ENCODE measurements around the gene STRN4. TPM values are rescaled to one million over a fixed set of nuclear protein-coding genes. Genes with fewer than 3 reads are reported as not detected.

Gene STRN4
- total RNA-seq, 2 donors from 2014 or later: 69.2 to 74.9 TPM

- peak; percentile 92 for ATAC-seq
Measured at GRCh38 chr19:46697204-46697960, 48.9 kb downstream of the STRN4 start.

GRCh38 chr19:46696866-46697203 lies 49.4 kb downstream of the STRN4 start:
- no peak for ATAC-seq
- intact Hi-C loops (cut with DNase I, micrococcal nuclease): no loop called here
- no peak for DNase-seq

More at GRCh38 chr19:46697204-46697960, 48.9 kb downstream of the STRN4 start:
- intact Hi-C loops (cut with DNase I, micrococcal nuclease): no loop called here
- peak; percentile 96 to 98 for DNase-seq

DNA sequence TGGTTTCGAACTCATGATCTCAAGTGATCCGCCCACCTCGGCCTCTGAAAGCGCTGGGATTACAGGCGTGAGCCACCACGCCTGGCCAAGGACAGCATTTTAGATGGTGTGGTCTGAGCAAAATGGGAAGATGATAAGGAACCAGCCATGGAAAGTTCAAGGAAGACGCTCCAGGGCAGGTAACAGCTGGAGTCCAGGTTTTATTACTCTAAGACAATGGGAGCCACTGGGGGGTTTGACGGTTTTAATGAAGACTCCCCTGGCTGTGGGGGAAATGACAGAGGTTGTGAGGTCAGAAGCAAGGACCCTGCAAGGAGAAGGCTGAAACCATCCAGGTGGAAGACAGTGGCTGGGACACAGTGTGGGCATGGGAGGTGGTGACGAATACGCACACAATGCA lies 50.2 kb downstream of the STRN4 start:
- ATAC-seq: no peak
- intact Hi-C loops (cut with DNase I, micrococcal nuclease): no loop called here
- no peak for DNase-seq

- intact Hi-C loops (cut with DNase I, micrococcal nuclease): no loop called here
Measured at GRCh38 chr19:46693760-46694159, 52.5 kb downstream of the STRN4 start.

GRCh38 chr19:46692918-46693722 lies 53.1 kb downstream of the STRN4 start:
- DNase-seq (no peak), ATAC-seq (no peak)
- intact Hi-C loops (cut with DNase I, micrococcal nuclease): no loop called here

More at GRCh38 chr19:46693760-46694159, 52.5 kb downstream of the STRN4 start:
- DNase-seq (no peak), ATAC-seq (no peak)

DNA sequence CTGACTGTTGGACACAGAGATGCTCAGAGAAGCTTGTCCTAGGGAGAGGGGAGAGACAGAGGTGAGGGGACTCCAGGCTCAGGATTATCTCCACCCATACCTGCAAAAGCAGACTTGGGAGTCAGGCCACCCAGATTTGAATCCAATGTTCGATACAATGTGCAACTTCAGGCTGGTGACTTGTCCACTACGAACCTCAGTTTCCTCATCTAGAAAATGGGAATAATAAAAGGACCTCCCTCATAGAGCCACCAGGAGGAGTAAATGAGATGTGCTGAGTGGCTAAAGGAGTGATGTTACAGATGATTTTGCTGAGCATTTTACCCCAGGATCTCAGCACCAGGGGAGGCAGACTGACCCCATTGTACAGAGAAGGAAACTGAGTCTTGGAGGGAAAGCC lies 54.3 kb downstream of the STRN4 start:
- ATAC-seq (no peak), DNase-seq (no peak)
- intact Hi-C loops (cut with DNase I, micrococcal nuclease): no loop called here

- intact Hi-C loops (cut with DNase I, micrococcal nuclease): no loop called here
- DNase-seq (no peak), ATAC-seq (no peak)
Measured at GRCh38 chr19:46691104-46691503, 55.1 kb downstream of the STRN4 start.

DNA sequence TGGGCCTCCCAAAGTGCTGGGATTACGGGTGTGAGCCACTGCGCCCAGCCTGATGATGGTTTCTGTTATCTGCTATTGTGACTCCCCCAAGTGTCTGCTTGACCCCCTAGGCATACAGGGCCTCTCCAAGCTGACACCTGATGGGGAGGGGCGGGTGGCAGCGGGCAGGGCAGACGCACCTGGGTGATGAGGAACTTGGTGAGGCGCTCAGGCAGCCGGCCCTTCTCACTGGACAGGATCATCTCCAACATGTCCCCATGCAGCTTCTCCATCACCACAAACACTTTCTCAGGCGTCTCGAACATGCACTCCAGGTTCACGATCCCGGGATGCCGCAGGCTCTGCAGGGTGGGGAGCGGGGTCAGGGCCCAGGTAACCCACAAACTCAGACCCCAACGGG lies 56.9 kb downstream of the STRN4 start:
- no peak for ATAC-seq
- DNase-seq: no peak
- intact Hi-C loops (cut with DNase I, micrococcal nuclease): no loop called here

DNA sequence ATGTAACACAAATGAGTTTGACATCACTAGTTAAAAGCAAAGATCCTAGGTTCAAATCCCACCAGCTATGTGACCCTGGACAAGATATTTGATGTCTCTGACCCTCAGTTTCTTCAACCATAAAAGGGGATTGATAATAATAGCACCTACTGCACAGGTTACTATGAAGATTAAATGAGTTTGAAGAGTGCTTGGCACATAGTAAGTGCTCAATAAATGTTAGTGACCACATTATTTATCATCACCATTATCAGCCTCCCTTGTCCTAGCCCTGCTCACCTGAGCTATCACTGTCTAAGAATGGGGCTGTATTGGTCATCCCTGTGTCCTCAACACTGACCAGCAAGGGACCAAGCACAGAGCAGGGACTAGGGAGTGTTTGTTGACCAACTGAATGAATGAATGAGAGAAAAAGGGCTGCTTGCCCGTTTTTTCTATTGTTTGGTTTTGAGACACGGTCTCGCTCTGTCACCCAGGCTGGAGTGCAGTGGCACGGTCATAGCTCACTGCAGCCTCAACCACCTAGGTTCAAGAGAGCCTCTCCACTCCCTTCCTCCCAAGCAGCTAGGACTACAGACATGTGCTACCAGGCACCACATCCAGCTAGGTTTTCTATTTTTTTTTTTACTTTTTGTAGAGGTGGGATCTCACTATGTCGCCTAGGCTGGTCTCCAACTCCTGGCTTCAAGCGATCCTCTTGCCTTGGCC lies 58.7 kb downstream of the STRN4 start:
- ATAC-seq (no peak), DNase-seq (no peak)
- intact Hi-C loops (cut with DNase I, micrococcal nuclease): no loop called here

GRCh38 chr19:46685189-46685588 lies 61.1 kb downstream of the STRN4 start:
- intact Hi-C loops (cut with DNase I, micrococcal nuclease): no loop called here
- DNase-seq (no peak), ATAC-seq (no peak)

DNA sequence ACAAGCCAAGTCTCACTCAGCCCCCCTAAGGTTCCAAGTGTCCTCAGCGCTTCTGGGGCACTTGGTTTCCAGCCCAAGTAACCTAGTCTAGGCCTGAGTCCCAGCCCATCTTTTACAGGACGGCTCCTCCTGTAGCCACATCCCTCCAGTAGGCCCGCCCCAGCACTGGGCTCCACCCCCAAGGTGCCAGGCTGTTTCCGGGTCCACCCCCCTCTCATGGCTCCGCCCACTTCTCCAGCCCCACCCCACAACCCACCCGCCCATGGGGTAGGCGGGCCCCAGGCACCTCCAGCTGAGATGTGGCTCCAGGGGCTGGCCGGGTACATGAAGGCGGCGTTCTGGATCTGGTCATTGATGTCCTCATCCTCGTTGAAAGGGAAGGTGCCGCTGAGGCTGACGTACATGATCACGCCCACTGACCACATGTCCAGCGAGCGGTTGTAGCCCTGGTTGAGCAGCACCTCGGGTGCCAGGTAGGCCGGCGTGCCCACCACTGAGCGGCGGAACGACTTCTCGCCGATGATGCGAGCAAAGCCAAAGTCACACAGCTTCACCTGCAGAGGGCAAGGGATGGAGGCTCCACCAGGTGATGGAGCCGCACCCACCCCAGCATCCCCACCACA lies 68.0 kb downstream of the STRN4 start:
- DNase-seq (peak; percentile 40), ATAC-seq (peak; percentile 75)
- intact Hi-C loops (cut with DNase I, micrococcal nuclease): no loop called here

DNA sequence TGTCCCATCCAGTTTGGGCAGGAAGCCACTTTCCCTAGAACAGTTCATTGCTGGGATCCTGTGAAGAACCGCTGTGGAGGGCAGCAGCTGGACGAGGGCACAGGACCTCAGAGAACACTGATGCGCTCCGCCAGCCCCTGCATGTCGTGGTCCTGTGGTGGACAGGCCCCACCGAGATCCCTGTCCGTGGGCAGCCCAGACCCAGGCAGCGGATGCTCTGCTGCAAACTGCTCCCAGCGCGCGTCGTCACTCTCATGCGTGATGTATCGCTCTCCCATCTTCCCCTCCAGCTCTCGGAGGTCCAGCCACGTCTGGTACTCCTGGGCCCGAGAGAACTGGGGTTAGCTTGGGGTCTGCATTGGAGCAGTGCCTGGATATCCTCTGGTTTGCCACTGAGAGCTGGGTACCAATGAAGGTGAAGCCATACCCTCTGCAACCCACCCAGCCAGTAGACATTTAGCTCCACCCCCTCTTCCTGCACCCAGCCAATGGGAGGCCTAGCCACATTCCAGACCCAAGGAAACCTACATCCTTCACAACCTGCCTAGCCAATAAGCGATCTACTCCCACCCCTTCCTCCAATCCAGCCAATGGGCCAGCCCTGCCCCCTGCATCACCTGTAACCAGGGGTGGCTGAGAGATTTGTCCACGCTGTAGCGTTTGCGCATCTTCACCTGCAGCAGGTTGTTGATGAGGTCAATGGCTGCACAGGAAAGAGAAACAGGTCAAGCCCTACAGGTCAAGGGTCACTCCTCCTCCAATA lies 71.7 kb downstream of the STRN4 start:
- ATAC-seq (peak; percentile 35), DNase-seq (no peak)
- intact Hi-C loops (cut with DNase I, micrococcal nuclease): no loop called here

DNA sequence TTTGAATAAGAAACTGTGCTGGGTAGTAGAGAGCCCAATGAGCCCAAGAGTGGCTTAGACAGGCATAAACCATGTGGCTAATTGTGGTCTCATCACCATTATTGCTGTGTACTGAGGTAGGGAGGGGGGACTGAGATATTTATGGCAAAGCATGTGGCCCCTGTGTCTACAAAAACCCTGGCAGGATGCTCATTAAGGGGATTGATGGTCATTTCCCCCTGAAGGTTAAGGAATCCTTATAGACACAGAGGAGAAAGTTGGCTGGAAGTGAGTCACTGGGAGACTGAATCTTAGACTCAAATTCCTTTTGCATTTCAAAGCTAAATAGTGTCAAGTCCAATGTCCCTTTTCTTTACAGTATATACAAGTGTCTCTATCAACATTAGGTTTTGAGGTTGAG lies 75.4 kb downstream of the STRN4 start:
- intact Hi-C loops (cut with DNase I, micrococcal nuclease): no loop called here
- ATAC-seq: no peak
- DNase-seq: no peak

Small RNAs within 50 kb of the gene (microRNA-seq; reads per million reads assigned to microRNA genes)
- 4.8 to 32.6 reads per million in 2 donors for gene MIR320E

Other genes starting within 250 kb of the STRN4 start
- 100 to 1,000 TPM; 250 to 278 TPM for gene CALM3, start 145.1 kb downstream of the STRN4 start, total RNA-seq
- 1 to 10 TPM in 1 of 2 donors, under 1 TPM in 1; 0.58 to 1.6 TPM for gene PTGIR, start 121.4 kb downstream of the STRN4 start, total RNA-seq
- not detected for gene GNG8, start 110.2 kb downstream of the STRN4 start, total RNA-seq
- gene DACT3, start 85.3 kb downstream of the STRN4 start, total RNA-seq: 1 to 10 TPM; 1.1 to 7.8 TPM
- 10 to 100 TPM; 62.5 to 64.4 TPM for gene PRKD2, start 29.3 kb downstream of the STRN4 start, total RNA-seq
- gene FKRP, start 393 bp downstream of the STRN4 start, total RNA-seq: 10 to 100 TPM; 10.2 to 10.8 TPM
- 100 to 1,000 TPM in 1 of 2 donors, 10 to 100 TPM in 1; 88.5 to 145 TPM for gene SLC1A5, start 42.1 kb upstream of the STRN4 start, total RNA-seq
- gene AP2S1, start 104.4 kb upstream of the STRN4 start, total RNA-seq: 100 to 1,000 TPM; 123 to 138 TPM
- 10 to 100 TPM; 65.8 to 73.1 TPM for gene ARHGAP35, start 114.5 kb upstream of the STRN4 start, total RNA-seq